H1 (cell line): Measurements from ENCODE around the gene DVL3. TPM values are rescaled to one million over a fixed set of nuclear protein-coding genes. Genes with fewer than 3 reads are reported as not detected.

ENCODE experiments used
- BCL11A ChIP-seq, 2 experiments: IDR thresholded peaks; one replicate each; pipeline ENCODE4 v1.6.1; 2011; ENCODE audit warnings: low read depth in 2 of 2, low read length in 2 of 2, mild to moderate bottlenecking in 2 of 2
- GABPA ChIP-seq: IDR thresholded peaks from 2 replicates; pipeline ENCODE4 v1.6.1; 2011; ENCODE audit warnings: mild to moderate bottlenecking, low read length, moderate library complexity, borderline replicate concordance; ENCODE audit not compliant: insufficient read depth
- NRF1 ChIP-seq: IDR thresholded peaks from 2 replicates; pipeline ENCODE4 v1.6.1; 2011; ENCODE audit warnings: mild to moderate bottlenecking, low read depth, low read length, improper control_type of control experiment
- RAD21 ChIP-seq, 2 experiments: IDR thresholded peaks in 1 of 2; conservative IDR thresholded peaks in 1 of 2; 2 replicates each; pipeline ENCODE4 v1.6.1; 2011; ENCODE audit warnings: low read depth in 2 of 2, low read length in 2 of 2, improper control_type of control experiment in 1 of 2, inconsistent platforms in 1 of 2, mild to moderate bottlenecking in 1 of 2, moderate library complexity in 1 of 2
- SIN3A ChIP-seq, 2 experiments: IDR thresholded peaks in 1 of 2; conservative IDR thresholded peaks in 1 of 2; 2 replicates each; pipeline ENCODE4 v1.6.1; 2011 to 2012; ENCODE audit warnings: low read length in 2 of 2, improper control_type of control experiment in 1 of 2, low read depth in 1 of 2, mild to moderate bottlenecking in 1 of 2
- SP1 ChIP-seq: IDR thresholded peaks from 2 replicates; pipeline ENCODE4 v1.6.1; 2011; ENCODE audit warnings: low read depth, low read length
- SP2 ChIP-seq: IDR thresholded peaks from 2 replicates; pipeline ENCODE4 v1.6.1; 2012; ENCODE audit warnings: mild to moderate bottlenecking, low read length, inconsistent platforms
- SUZ12 ChIP-seq: fragments of 200-600 bp; sonication (generic); IDR thresholded peaks from 2 replicates; pipeline ENCODE4 v1.6.1; 2012; ENCODE audit warnings: mild to moderate bottlenecking, inconsistent platforms, low read length, moderate library complexity, mixed read lengths
- TAF1 ChIP-seq: IDR thresholded peaks from 2 replicates; pipeline ENCODE4 v1.6.1; 2011; ENCODE audit warnings: mild to moderate bottlenecking, low read depth, low read length
- TBP ChIP-seq: IDR thresholded peaks from 2 replicates; pipeline ENCODE4 v1.6.1; 2011; ENCODE audit warnings: low read depth, low read length, improper control_type of control experiment
- ZNF274 ChIP-seq: IDR thresholded peaks from 2 replicates; pipeline ENCODE4 v1.7.0; 2012; ENCODE audit warnings: low read length, borderline replicate concordance; ENCODE audit errors: extremely low read depth
- polyA plus RNA-seq, 7 experiments: library from polyadenylated mRNA; depleted of rRNA in 3 of 7; stranded (reverse) in 5 of 7; unstranded in 2 of 7; fragments of >200 nt in 5 of 7; fragments of 200-250 nt in 2 of 7; gene quantifications; 1 replicate in 5 of 7; 2 replicates in 1 of 7; 4 replicates in 1 of 7; pipeline versions ENCODE4 v1.2.1 to v1.2.3, GENCODE V29; 2011 to 2013; ENCODE audit warnings: missing spikeins in 2 of 7, mixed read lengths in 2 of 7
- total RNA-seq: library from RNA; stranded (reverse); fragmentation: NEBNext Ultra II Directional; extraction: Animal tissue kit (Norgen Biotek cat#: 25700); gene quantifications from 2 replicates; pipeline ENCODE4 v1.2.1, GENCODE V29; 2021
- TF ChIP-seq, protein P1 (sequence below): IDR thresholded peaks from 2 replicates; pipeline ENCODE4 v1.6.1; 2012; ENCODE audit warnings: low read length, inconsistent platforms
- TF ChIP-seq, protein P2 (sequence below): IDR thresholded peaks from 2 replicates; pipeline ENCODE4 v1.6.1; 2012; ENCODE audit warnings: inconsistent platforms
- TF ChIP-seq, protein P3 (sequence below): IDR thresholded peaks from 2 replicates; pipeline ENCODE4 v1.6.1; 2011; ENCODE audit warnings: low read depth, mild to moderate bottlenecking, low read length; ENCODE audit not compliant: insufficient read depth
- TF ChIP-seq, protein P4 (sequence below): IDR thresholded peaks from 2 replicates; pipeline ENCODE4 v1.6.1; 2012; ENCODE audit warnings: inconsistent platforms

DVL3 gene
- total and polyA plus RNA-seq, 2 of the 8 experiments (the other 6 are each of a cell fraction or from before 2014, with no cell fraction given) = 38.5 to 66.6 TPM

DNA sequence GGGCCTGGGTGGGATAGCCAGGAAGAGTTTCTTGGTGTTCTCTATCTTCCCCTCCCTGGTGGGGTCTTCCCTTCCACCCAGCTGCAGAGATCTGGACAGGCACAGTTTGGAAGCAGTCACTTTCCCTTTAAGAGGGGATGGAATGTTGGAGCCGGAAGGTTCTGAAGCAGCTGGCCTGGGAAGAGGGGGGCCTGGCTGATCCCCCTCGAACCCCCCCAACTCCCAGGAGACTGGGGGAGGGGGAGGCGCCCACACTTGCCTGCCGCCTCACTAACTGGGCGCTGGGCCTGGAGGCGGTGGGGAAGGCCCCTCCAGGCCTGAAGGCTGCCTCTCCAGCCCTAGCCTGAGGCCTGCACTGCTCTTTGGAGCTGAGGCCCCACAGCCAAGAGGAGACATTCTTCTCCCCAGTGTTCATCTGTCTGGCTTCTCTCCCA is 1.4 kb downstream of the DVL3 start (continued):
- TF ChIP-seq, protein P1, sequence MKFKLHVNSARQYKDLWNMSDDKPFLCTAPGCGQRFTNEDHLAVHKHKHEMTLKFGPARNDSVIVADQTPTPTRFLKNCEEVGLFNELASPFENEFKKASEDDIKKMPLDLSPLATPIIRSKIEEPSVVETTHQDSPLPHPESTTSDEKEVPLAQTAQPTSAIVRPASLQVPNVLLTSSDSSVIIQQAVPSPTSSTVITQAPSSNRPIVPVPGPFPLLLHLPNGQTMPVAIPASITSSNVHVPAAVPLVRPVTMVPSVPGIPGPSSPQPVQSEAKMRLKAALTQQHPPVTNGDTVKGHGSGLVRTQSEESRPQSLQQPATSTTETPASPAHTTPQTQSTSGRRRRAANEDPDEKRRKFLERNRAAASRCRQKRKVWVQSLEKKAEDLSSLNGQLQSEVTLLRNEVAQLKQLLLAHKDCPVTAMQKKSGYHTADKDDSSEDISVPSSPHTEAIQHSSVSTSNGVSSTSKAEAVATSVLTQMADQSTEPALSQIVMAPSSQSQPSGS = no peak
- TF ChIP-seq TAF1 = 0 out of 2 replicates have a peak, but pooled peaks have one; percentile 29
- TF ChIP-seq ZNF274 = no peak
- peak; percentile 4 to 57; a peak in 1 of 4 replicates for TF ChIP-seq SIN3A (conservative IDR thresholded peaks at IDR 0.05 in 1 of 2, IDR thresholded peaks at IDR 0.05 in 1 of 2; ENCODE audit: low read depth in 1 of 2, low read length in 2 of 2)
- TF ChIP-seq, protein P2, sequence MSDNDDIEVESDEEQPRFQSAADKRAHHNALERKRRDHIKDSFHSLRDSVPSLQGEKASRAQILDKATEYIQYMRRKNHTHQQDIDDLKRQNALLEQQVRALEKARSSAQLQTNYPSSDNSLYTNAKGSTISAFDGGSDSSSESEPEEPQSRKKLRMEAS = no peak
- TF ChIP-seq, protein P3, sequence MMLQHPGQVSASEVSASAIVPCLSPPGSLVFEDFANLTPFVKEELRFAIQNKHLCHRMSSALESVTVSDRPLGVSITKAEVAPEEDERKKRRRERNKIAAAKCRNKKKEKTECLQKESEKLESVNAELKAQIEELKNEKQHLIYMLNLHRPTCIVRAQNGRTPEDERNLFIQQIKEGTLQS = no peak
- no peak for TF ChIP-seq GABPA
- TF ChIP-seq, protein P4, sequence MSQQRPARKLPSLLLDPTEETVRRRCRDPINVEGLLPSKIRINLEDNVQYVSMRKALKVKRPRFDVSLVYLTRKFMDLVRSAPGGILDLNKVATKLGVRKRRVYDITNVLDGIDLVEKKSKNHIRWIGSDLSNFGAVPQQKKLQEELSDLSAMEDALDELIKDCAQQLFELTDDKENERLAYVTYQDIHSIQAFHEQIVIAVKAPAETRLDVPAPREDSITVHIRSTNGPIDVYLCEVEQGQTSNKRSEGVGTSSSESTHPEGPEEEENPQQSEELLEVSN = no peak
- TF ChIP-seq SP2 = no peak
- no peak for TF ChIP-seq SUZ12
- no peak for TF ChIP-seq NRF1
- TF ChIP-seq TBP = 0 out of 2 replicates have a peak, but pooled peaks have one; percentile 1
- no peak for TF ChIP-seq BCL11A (IDR thresholded peaks at IDR 0.05; ENCODE audit: low read depth in 2 of 2, low read length in 2 of 2)
- TF ChIP-seq RAD21 (IDR thresholded peaks at IDR 0.05 in 1 of 2, conservative IDR thresholded peaks at IDR 0.05 in 1 of 2; ENCODE audit: low read depth in 2 of 2, low read length in 2 of 2) = no peak
- no peak for TF ChIP-seq SP1
